Large intestine (tissue), 3 donors: ENCODE measurements around the gene FGF4. TPM values are rescaled to one million over a fixed set of nuclear protein-coding genes. Genes with fewer than 3 reads are reported as not detected.
"Not testable (repeated sequence)": the region's sequence is repeated elsewhere in the genome, so short reads cannot be mapped to it uniquely, and the experiment has no call there.

Experiments
- DNase-seq, 2 donors: peaks; one replicate each; pipeline versions ENCODE4 v3.0.0 to v3.0.0-alpha.2; 2013
- H3K27ac ChIP-seq: one replicate; pipeline ENCODE4 v1.5.1; 2013; ENCODE audit warnings: low read length
- H3K27me3 ChIP-seq: 2 replicates; pipeline ENCODE4 v1.6.1; 2013; ENCODE audit warnings: low read length; ENCODE audit not compliant: control insufficient read depth, insufficient read depth
- H3K36me3 ChIP-seq: 2 replicates; pipeline ENCODE4 v1.6.1; 2013; ENCODE audit warnings: low read length; ENCODE audit not compliant: control insufficient read depth, insufficient read depth
- H3K4me1 ChIP-seq: one replicate; pipeline ENCODE4 v1.6.1; 2013; ENCODE audit warnings: low read length; ENCODE audit not compliant: control insufficient read depth, insufficient read depth
- H3K4me3 ChIP-seq: one replicate; pipeline ENCODE4 v1.5.1; 2013; ENCODE audit warnings: low read length
- H3K9me3 ChIP-seq: one replicate; pipeline ENCODE4 v1.6.1; 2013; ENCODE audit warnings: mild to moderate bottlenecking, low read depth, low read length, moderate library complexity; ENCODE audit not compliant: control insufficient read depth
- WGBS: methylation state at CpG from one replicate; pipeline ENCODE4 v1.1.5; 2013; ENCODE audit warnings: low lambda C conversion rate; ENCODE audit not compliant: insufficient coverage; 5-methylcytosine and 5-hydroxymethylcytosine counted together
- polyA plus RNA-seq: library from polyadenylated mRNA; unstranded; fragments of 120-200 nt; gene quantifications from one replicate; pipeline ENCODE4 v1.2.1, GENCODE V29; 2013

FGF4 gene
- polyA plus RNA-seq, 1 donor: 0.03 TPM

DNA sequence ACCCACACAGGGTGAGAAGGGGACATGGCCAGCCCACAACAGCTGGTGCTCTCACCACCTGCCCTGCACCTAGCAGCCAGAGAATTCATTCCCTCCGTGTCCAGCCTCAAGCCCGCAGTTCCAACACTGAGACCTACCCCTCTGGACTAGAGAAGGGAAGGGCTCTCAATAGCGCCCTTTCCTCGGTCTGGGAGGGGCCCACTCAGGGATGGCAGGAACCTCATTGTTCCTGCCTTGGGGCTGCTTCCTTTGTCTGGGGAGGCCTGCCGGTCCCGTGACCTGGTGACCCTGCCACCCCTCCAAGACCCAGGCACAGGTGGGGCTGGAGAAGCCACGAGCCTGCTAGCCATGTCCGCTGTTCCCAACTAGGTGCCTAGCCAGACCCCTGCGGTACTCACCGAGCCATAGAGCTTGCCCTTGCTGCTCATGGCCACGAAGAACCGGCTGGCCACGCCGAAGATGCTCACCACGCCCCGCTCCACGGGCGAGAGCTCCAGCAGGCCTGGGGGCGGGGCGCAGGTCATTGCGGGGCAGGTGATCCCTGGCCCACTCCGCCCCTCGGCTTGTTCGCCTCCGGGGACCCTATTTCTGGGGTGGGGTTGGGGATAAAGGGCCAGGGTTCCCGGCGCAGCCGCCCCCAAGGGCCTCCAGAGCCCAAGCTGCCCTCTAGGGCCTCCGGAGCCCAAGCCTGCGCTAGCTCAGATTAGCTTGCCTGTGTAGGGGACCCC is 1.4 kb downstream of the FGF4 start:
- Histone ChIP-seq H3K27me3 (peaks cover 90% of the 10 kb centered on the region), H3K9me3 (no peaks in the 10 kb centered on the region), H3K27ac (no peak overlapping the region), H3K4me1 (no peaks in the 10 kb centered on the region), H3K4me3 (no peak overlapping the region), H3K36me3 (no peaks in the 10 kb centered on the region)
- WGBS: no CpG with 5 or more reads among the region's 30 CpGs
- no peak for DNase-seq

DNA sequence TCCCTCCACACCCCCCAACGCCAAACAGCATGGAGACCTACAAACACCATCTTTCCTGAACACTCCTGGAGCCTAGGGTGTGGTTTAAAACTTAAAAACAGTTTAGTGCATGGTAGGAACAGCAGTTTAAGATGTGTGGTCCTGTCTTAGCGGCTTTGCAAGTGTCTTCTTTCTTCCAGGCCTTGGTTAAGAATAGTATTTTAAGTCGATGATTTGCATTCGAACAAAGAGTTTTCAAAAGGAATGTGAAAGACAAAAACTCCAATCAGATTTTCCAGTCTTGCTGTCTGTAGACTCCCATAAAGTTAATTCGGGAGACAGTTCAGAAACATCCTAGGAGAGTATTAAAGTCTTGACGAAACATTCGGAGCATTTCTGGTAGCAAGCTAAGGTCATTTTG is 3.7 kb downstream of the FGF4 start:
- H3K27ac ChIP-seq: no peak overlapping the region
- H3K27me3 ChIP-seq: peaks cover 71% of the 10 kb centered on the region
- no peak for DNase-seq
- no peak overlapping the region for H3K4me3 ChIP-seq
- H3K4me1 ChIP-seq: no peaks in the 10 kb centered on the region
- H3K9me3 ChIP-seq: no peaks in the 10 kb centered on the region
- 50% methylated on average over 1 of the region's 7 CpGs for WGBS
- H3K36me3 ChIP-seq: no peaks in the 10 kb centered on the region

DNA sequence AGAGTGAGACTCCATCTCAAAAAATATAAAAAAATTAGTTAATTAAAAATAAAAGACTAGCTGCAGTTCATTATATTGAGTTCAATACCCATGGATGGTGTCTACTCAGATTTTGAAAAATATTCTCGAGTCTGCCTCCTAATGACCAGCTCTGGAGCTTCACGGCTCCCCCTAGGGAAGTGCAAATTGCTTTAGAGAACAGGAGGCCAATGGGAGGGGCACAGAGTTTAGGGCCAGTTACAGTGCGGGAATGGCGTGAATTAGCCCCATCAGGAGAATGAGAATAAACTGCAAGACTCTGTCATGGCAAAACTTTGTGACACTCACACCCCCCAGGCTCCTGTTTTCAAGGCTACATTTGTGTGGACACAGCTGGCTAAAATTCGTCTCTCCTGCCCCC is 4.6 kb downstream of the FGF4 start:
- Histone ChIP-seq H3K27ac (no peak overlapping the region), H3K4me1 (no peaks in the 10 kb centered on the region), H3K9me3 (no peaks in the 10 kb centered on the region), H3K4me3 (no peak overlapping the region), H3K36me3 (no peaks in the 10 kb centered on the region), H3K27me3 (peaks cover 61% of the 10 kb centered on the region)
- no peak for DNase-seq
- no CpG with 5 or more reads among the region's 5 CpGs for WGBS

GRCh38 chr11:69765498-69765995 is 9.6 kb downstream of the FGF4 start:
- WGBS: 100% methylated on average over 1 of the region's 10 CpGs
- H3K27me3 ChIP-seq: peaks cover 31% of the 10 kb centered on the region

DNA sequence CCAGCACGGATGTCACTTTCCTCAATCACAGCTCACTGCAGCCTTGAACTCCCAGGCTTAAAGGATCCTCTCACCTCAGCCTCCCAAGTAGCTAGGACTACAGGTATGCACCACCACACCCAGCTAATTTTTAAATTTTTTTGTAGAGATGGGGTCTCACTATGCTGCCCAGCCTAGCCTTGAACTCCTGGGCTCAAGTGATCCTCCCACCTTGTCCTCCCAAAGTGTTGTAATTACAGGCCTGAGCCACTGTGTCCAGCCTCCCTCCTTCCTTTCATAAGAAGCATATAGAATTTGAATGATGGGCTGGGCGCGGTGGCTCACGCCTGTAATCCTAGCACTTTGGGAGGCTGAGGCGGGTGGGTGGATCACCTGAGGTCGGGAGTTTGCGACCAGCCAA is 10.2 kb downstream of the FGF4 start:
- not testable (repeated sequence) for H3K4me3 ChIP-seq, H3K27ac ChIP-seq, H3K4me1 ChIP-seq, H3K9me3 ChIP-seq, DNase-seq, H3K36me3 ChIP-seq
- peaks cover 25% of the 10 kb centered on the region for H3K27me3 ChIP-seq
- WGBS: no CpG with 5 or more reads among the region's 7 CpGs

More at GRCh38 chr11:69765498-69765995, 9.6 kb downstream of the FGF4 start:
- Histone ChIP-seq H3K9me3 (peaks cover 5% of the 10 kb centered on the region), H3K36me3 (no peaks in the 10 kb centered on the region), H3K4me1 (no peaks in the 10 kb centered on the region), H3K27ac (no peak overlapping the region), H3K4me3 (no peak overlapping the region)
- no peak for DNase-seq

DNA sequence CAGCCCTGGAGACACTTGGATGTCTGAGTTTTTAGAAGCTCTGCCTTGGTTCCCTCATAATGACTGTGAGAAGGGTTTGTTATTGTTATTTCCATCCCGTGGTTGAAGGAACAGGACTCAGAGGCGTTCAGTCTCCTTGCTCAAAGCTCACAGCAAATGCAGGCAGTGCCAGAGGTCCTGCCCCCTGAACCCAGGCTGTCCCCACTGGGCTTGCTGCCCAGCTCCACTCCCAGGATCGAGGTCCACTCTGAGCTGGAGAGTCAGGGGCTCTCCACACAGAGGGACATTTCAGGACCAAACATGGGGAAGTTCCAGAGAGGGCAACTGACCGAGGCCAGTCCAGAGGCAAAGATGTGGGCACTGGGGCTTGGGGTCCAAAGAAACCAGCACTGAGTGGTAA is 14.8 kb downstream of the FGF4 start:
- Histone ChIP-seq H3K27me3 (peaks cover 16% of the 10 kb centered on the region), H3K4me1 (no peaks in the 10 kb centered on the region), H3K27ac (no peak overlapping the region), H3K9me3 (peaks cover 5% of the 10 kb centered on the region), H3K4me3 (no peak overlapping the region), H3K36me3 (no peaks in the 10 kb centered on the region)
- WGBS: no CpG with 5 or more reads among the region's 4 CpGs
- DNase-seq: no peak

DNA sequence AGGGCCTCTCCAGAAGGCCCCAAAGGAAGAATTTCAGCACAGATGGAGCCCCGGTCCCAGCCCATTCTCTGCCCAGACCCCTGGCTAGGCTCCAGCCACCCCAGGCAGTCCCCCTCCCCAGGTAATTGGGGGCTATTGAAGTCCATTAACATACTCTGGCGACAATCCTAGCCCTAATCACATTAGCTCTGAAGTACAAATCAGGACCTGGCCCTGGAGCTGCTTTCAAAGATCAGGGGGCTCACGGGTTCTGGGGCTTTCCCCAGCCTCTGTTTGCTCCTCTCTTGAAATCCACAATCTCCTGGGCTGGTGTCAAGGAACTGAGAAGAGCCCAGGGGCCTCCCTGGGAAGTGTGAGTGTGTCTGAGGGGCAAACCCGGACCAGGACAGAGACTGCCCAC is 22.3 kb downstream of the FGF4 start:
- Histone ChIP-seq H3K4me1 (no peaks in the 10 kb centered on the region), H3K36me3 (no peaks in the 10 kb centered on the region), H3K27ac (no peak overlapping the region), H3K9me3 (no peaks in the 10 kb centered on the region), H3K4me3 (no peak overlapping the region), H3K27me3 (no peaks in the 10 kb centered on the region)
- WGBS: no CpG with 5 or more reads among the region's 4 CpGs
- no peak for DNase-seq

- H3K4me3 ChIP-seq: no peak overlapping the region
- H3K27ac ChIP-seq: no peak overlapping the region
- no peaks in the 10 kb centered on the region for H3K36me3 ChIP-seq
- DNase-seq: no peak
- H3K9me3 ChIP-seq: no peaks in the 10 kb centered on the region
- WGBS: no CpG with 5 or more reads among the region's 11 CpGs
- no peaks in the 10 kb centered on the region for H3K4me1 ChIP-seq
- no peaks in the 10 kb centered on the region for H3K27me3 ChIP-seq
These were observed 24.1 kb downstream of the FGF4 start for GRCh38 chr11:69750875-69751597.

DNA sequence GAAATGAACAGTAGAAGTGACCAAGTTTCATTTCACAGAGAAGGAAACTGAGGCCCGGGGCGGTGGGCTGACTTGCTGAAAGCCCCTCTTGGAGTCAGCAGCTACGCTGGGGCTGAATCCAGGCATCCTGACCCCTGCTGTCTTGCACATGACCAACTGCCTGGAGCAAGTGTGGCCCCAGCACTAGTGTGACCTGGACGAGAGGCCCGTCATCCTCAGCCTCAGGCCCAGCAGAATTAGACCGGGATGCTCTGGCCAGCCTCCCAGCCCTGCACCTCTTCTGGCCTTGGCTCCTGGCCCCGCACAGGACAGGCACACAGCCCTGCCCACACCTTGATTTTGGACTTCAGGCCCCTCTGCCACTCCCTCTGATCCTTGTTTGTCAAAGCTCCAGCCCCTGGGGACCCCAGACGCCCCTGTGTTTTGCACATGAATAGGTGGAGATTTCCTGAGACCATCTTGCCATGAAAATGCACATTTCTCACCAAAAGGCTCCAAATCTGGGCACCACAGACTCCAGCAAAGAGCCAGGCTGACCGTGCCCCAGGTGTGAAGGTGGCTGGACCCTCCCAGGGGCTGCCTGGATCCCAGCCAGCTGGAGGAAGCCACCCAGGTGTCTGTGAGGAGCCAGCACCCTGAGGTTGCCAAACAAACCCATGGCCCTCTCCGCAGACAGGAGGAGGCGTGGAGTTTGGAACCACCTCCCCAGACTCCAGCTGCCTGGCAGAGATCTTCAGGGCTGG is 24.9 kb downstream of the FGF4 start:
- no peaks in the 10 kb centered on the region for H3K36me3 ChIP-seq
- no peak for DNase-seq
- no peaks in the 10 kb centered on the region for H3K9me3 ChIP-seq
- H3K4me3 ChIP-seq: no peak overlapping the region
- WGBS: no CpG with 5 or more reads among the region's 11 CpGs
- no peaks in the 10 kb centered on the region for H3K4me1 ChIP-seq
- H3K27me3 ChIP-seq: no peaks in the 10 kb centered on the region
- no peak overlapping the region for H3K27ac ChIP-seq

DNA sequence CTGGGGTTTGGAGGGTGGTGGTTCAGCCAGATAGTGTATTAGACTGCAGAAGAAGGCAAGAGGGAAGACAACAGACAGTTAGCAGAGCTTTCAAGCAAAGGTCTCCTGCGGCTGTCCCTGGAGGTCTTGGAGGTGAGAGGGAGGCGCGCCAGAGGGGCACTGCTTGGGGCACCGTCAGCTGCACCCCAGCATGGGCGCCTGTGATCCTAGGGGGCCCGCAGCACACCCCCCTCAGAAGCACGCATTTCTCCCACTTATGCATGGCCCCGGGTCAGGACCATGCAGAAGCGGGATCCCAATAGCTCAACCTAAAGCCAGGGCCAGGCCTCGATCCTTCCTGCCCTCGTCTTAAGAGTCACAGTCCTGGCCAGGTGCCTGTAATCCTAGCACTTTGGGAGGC is 26.5 kb downstream of the FGF4 start:
- Histone ChIP-seq H3K27ac (no peak overlapping the region), H3K9me3 (no peaks in the 10 kb centered on the region), H3K27me3 (no peaks in the 10 kb centered on the region), H3K36me3 (no peaks in the 10 kb centered on the region), H3K4me1 (no peaks in the 10 kb centered on the region), H3K4me3 (no peak overlapping the region)
- no peak for DNase-seq
- WGBS: no CpG with 5 or more reads among the region's 11 CpGs
